Daoy (cell line): ENCODE results near the gene SRC. TPM values are rescaled to one million over a fixed set of nuclear protein-coding genes. Genes with fewer than 3 reads are reported as not detected.

Experiments
- DNase-seq: peaks from one replicate; pipeline ENCODE4 v3.0.0-alpha.2; 2015; ENCODE audit warnings: low read depth
- total RNA-seq: library from RNA; depleted of rRNA; stranded (reverse); fragments of >200 nt; shearing (Covaris generic); gene quantifications from 2 replicates; pipeline ENCODE4 v1.2.3, GENCODE V29; 2014

SRC gene
- total RNA-seq, 1 experiment from 2014 or later: 9.5 TPM

DNA sequence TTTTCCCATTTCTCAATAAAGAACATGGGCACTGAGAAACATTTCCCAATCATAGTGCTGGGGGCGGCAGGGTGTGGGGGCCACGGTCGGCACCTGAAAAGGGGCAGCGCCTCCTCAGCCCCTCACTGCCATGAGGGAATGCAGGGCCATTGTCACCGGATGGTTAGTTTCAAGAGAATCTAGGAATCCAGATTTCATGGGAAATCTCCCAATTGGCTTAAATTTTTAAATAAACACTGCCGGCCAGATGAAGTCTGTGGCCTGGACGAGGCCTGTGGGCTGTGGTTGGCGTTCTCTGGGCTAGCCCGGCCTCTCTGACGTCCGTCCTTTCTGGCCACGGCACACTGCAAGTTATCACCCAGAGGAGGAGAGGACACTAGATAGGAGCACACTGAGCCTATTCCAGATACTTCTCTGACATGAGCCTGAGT, 30.9 kb upstream of the SRC start:
- no peak for DNase-seq

DNA sequence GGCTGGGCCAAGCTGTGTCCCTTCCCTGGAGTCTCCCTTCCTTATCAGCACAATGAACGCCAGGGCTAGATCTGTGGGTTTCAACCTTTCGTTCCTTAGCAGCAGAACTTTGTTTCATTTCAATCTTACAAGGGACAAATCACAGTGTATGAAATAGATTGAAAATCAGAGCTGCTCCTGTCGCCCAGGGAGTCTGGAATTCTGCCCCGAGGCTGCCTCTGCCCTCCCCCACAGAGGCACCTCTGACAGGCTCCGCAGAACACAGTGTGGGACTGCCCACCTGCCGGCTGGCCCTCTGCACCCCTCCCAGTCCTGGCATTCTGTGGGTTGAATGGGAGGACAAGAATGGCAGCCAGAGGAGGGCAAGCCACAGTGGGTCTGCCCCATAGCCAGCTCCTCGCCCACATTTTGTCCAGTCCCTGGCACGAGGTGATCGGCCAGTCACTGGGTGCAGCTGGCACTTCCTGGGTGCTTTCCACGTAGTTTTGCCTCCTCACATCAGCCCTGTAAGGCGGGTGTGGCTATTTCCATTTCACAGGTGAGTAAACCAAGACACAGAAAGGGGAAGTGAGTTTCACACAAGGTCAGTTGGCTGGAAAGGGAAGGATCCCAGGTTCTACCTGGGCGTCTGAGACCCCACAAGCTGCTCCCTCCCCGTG, 30.4 kb upstream of the SRC start:
- DNase-seq: no peak

DNA sequence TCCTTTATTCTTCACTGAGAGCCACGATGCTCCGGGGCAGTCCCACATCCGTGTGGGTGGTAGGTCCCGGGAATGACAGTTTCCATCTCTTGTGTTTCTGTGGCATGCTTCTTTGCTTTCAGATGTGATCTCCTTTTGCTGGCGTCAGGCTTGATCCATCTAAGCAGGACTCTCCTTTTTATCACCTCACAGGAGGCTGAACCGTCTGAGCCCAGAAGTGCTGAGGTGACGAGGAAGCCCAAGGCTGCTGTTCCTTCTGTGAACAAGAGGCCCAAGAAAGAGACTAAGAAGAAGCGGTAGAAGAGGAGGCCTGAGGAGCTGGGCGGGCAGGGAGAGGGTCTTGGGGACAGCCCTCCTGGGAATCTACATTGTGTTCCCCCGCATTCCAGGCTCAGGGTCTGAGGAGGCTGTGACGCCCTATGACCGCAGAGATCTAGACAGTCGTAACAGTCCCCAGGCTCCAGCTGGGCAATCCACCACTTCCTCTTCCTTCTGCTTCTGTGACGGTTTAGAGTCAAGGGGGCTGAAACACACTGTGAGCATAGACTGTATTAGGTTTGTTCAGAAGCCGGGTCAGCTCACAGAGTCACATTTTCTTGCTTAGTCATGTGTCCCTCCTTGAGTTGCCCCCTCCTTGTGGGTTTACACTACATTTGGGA, 29.7 kb upstream of the SRC start:
- no peak for DNase-seq

DNA sequence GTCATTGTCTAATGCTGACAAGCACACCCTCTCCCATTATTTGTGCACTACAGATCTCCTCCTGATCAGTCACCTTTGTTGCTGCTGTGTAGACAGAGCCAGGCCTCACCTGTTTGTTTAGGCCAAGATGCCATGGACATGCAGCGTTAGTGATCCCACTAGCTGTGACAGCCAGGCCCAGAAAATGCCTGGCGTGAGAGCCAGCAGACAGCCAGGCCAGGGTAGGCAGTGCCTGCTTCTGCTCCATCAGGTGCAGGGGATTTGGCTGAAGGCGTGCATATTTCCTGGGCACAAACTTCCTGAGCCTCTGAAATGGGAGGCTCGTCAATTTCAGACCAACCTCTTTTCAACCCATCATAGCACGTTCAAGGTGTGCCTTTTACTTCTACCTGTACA, 29.2 kb upstream of the SRC start:
- DNase-seq: no peak

DNA sequence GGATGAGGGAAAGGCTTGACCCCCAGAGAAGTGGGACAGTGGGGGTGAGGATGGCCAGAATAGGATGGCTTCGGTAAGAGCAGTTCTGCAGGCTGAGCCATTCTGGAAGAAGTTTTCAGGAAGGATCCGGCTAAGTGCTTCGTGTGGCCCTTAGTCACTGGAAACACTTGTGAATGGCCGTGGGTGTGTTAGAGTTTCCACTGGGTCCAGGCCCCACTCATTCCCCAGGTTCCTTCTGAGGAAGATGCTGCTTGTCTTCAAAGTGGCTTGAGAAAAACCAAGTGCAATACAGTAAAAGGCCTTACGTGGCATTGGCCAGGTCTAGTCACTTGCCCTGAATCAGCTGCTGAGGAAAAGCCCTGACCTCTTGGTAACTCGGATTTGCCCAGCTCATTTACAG, 28.6 kb upstream of the SRC start:
- no peak for DNase-seq

DNA sequence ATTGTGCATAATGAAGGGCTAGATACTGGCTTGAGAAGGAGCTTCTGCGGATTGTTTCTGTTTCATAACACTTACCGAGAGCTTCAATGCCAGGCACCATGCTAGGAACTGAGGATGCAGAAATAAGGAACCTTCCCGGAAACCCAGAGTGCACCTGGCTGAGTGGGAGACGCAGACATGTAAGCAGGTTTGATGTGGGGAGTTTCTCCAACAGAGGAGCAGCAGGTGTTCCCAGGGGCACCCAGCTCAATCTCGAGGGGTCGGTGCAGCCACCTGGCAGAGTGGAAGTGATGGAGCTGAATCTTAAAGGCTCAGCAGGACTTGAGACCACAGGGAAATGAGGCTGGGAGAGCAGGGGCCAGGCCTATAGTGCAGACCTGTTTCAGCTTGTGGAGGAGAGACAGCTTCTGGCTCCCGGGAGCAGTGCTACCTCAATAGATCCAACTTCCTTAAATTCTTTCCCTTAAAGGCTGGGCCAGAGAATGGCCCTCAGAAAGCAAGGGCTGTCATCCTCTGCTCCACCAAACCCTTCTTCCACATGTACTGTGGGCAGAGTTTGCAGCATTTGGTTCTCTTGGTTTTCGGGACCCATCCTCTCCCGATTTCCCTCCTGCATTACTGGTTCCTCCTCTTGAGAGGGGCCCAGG, 27.8 kb upstream of the SRC start:
- no peak for DNase-seq

DNA sequence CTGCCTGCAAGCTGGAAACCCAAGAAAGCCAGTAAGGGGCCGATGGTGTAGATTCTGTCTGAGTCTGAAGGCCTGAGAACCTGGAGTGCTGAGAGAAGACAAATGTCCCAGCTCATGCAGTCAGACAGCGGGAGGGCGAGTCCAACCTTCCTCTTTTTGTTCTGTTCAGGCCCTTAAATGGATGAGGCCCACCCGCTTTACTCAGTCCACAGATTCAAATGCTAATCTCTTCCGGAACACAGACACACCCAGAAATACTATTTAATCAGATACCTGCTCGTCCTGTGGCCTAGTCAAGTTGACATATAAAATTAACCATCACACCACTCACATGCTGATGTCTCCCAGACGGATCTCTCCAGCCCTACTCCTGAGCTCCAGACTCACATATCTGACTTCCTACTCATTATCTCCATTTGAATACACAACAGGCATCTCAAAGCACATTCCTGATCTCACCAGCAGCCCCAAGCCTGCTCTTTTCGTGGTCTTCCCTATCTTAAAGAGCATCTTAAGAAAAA, 26.7 kb upstream of the SRC start:
- no peak for DNase-seq

DNA sequence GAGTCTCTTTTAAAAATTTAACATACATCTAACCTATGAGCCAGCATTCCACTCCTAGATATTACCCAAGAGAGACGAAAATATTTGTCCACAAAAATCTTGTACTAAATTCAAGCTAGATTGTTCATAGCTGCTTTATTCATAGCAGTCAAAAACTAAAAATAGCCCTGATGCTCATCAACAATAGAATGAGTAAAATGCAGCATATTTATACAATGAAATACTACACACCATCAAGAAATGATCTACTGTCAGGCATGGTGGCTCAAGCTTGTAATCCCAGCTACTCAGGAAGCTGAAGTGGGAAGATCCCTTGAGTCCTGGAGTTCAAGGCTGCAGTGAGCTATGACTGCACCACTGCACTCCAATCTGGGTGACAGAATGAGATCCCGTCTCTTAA, 22.0 kb upstream of the SRC start:
- DNase-seq: no peak

DNA sequence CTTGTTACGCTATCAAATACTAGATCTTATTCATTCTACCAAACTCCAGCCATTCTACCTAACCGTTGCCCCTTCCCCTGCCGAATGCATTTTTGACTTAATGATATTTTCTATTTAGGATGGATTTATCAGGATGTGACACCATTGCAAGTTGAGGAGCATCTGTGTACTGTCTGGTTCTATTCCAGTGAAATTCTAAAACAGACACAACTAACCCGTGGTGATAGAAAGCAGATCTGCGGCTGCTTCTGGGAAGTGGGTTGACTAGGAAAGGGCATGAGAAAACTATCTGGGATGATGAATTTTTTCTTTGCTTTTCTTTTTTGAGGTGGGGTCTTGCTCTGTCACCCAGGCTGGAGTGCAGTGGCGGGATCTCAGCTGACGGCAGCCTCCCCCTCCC, 20.7 kb upstream of the SRC start:
- no peak for DNase-seq

DNA sequence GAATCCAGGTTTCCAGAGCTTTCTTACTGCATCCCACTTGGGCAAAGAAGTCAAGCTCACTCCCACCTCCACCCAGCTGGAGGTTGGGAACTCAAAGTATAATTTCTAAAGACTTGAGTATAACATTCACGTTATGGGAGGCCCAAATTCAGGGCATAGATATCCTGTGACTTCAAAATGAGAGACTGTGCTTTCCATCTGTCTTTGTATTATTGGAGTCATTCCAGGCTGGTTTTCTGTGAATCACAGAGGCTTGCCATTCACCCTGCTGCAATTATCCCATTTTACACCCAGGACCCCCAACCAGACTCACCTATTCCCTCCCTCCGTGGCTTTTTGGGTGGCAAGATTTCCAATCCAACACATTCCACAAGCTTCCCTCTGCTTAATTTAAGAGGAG, 19.3 kb upstream of the SRC start:
- DNase-seq: no peak

DNA sequence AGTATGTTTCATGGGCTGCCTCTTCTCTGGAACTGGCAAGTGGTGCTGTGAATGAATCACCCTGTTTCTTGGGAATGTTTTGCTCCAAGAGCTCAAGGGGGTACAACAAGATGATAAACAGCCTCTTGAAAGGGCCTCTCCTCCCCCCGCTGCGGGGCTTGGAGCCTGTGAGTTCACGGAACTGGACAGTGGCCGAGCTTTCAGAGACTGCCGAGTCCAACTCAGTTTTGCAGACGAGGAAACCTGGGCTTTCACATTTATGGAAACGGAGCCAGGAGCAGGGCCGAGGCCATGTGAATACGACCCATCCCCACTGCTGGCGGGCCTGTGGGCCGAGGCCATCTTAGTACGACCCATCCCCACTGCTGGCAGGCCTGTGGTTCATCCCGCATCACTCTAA, 18.2 kb upstream of the SRC start:
- no peak for DNase-seq

DNA sequence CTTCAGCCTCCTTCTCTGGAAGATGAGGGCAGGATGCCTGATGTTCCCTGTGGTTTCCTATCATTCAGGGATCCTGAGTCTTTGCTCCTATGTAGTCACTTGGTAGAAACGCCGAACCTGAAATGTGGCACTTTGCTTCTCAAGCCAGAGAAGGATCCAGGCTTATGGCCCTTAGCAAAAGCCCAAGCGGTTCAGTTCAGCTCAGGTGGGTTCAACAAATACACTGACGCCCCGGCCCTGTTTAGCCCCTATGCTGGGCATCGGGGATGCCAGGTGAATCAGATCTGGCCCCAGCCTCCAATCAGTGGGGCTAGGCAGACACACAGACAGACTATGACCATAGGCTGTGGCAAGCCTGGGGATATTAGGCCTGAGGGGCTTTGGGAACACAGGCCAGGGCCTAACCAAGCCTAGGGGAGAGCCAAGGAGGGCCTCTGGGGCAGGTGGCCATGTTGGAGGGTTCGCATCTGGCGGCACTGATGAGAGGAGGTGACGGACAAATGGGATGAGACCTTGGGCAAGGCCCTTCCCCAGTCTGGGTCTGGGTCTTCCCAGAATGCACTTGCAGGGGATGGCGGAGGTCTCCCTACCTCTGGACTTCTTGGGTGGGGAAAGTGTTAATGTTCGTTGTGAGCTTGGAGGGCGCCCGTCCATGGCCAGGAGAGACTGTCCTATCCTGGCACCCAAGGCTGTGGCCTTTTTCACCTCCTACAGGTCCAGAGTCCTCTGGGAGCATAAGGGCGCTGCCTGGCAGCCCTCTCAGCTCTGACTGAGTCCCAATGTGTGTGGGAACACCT, 17.6 kb upstream of the SRC start:
- DNase-seq: no peak

DNA sequence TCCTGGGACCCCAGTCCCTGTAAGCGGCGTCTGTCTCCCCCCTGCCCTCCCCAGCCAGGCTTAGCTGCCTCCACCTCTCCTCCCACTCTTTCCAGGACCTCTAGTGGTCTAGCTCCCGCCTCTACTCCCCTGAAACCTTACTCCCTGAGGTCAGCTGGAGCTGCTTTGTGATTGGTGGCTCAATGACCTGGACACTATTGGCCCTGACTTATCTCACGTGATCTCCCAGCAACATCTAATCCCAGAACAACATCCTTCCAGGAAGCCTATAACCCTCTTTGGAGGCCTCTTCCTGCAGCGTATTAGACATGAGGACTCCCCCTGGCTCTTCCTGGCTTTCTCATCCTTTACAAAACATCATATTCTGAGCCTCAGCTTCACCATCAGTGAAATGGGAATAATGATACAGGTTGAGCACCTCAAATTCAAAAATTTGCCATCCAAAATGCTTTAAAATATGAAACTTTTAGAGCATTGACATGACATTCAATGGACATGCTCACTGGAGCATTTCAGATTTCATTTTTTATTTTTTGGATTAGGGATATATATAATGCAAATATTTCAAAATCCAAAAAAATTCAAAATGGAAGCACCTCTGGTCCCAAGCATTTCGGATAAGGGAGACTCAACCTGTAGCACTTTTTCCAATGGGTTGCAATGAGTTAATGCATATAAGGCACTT, 16.3 kb upstream of the SRC start:
- DNase-seq: no peak

DNA sequence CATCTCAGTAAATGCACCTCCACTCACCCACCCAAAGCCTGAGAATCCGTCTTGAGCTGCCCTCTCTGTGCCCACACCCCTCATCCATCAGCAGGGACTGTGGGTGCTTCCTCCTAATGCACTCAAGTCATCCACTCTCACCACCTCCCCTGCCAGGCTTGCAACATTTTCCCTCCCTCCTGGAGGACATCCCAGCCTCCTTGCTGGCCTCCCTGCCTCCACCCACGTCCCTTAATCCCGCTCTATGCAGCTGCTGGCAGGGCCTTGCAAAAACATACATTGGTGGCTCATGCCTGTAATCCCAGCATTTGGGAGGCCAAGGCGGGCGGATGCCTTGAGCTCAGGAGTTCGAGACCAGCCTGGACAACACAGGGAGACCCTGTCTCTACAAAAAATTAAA, 15.6 kb upstream of the SRC start:
- DNase-seq: no peak

DNA sequence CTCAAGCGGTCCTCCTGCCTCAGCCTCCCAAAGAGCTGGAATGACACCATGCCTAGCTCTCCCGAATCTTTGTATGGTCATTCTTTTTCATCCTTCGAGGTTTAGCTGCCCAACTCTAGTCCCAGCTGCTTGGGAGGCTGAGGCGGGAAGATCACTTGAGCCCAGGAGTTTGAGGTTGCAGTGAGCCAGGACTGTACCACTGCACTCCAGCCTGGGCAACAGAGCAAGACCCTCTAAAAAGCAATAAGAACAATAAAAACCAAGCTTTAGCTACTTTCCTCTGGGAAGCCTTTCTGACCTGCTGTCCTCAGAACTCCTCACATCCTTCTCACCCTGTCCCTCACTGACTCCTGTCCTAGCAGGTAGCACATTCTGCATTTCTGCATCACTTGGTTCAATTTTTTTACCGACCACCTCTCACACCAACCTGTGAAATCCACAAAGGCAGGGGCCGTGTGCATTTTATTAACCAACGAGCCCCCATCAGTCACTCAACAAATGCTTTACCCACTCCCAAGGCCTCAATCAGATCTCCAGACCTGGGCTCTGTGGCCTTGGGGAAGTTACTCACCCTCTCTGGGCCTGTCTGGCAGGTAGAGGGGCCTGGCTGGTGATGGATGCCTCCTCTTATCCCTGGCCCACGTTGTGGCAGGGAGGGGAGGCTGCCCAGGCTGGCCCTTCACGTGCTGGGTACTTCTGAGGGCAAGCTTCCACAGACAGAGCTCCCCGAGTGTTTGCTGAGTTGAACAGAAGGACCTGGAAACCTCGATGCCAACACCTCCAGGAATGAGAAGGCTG, 14.7 kb upstream of the SRC start:
- no peak for DNase-seq

DNA sequence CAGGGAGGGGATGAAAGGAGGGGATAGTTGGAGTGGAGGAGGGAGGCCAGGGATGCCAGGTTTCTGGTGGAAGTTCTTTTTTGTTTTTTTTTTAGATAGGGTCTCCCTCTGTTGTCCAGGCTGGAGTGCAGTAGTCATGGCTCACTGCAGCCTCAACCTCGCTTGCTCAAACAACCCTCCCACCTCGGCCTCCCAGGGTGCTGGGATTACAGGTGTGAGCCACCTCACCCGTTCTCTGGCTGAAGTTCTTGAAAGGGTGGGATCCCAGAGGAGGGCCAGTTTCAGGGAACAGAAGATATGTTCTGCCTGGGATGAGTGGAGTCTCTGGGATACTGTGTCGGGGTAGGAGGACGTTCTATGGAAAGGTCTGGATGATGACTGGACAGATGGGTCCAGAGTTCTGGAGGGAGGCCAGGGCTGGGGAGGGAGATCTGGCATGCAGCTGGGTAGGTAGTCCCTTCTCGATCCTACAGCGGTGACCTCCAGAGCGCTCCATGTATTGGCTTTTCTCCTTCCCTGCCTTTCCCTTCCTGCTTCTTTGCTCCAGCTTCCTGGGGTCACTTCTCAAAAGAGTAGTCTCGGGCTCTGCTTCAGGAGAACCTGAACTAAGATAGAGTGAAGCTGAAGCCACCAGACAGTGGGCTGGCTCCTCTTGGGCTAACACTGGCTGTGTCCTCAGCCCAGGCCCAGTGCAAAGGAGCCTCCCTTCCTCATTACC, 12.7 kb upstream of the SRC start:
- DNase-seq: no peak

DNA sequence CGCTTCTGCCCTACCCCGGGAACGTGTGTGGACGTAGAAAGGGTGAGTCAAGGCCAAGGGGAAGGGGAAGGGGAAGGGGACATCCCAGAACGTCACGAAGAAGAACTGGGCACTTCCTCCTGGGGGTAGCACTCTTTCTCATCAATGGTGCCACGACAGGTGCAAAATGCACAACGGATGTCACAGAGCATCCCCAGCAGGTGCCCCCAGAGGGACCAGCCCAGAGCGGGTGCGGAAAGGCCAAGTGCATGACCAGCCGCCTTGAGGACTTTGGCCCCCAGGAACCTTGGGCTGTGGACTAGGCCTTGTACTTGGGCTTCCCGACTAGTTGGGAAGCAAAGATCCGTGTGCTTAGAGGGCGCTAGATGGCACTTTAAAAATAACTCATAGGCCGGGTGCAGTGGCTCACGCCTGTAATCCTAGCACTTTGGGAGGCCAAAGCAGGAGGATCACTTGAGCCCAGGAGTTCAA, 12.1 kb upstream of the SRC start:
- DNase-seq: no peak

DNA sequence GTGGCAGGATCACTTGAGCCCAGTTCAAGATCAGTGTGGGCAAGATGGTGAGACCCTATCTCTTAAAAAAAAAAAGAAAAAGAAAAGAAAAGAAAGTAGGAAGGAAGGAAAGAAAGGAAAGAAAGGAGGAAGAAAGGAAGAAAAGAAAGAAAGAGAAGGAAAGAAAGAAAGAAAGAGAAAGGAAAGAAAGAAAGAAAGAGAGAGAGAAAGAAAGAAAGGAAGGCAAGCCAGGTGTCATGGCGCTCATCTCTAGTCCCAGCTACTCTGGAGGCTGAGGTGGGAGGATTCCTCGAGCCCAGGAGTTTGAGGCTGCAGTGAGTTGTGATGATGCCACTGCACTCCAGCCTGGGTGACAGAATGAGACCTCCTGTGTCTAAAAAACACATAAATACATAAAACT, 11.5 kb upstream of the SRC start:
- no peak for DNase-seq

DNA sequence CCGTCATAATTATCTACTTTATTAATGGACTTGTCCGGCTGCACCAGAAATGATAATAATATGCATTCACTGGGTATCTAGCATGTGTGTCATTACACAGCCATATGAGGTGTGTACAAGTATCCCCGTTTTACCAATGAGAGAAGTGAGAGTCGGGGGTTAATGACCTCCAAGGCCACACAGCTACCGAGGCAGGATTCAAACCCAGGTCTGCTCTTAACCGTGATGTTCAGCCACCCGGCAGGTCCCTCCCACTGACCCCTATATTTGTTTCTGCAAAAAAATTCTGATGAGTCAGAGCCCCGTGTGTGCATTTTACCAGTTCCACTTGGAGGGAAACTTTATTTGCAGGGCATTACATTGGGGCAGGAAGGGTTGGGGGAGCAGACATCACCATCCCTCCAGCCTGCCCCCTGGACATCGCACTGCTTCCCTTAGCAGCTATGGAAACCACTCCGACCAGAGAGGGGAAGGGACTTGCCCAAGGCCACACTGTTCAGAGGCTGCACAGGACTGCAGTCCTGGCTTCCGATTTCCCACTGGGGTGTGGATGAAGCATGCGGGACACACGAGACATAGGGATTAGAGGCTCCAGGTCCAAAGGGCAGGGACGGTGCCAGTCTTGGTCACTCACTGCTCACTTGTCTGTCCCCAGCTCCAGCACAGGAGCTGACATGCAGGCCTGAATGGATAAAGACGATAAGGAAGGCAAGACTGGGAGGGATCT, 10.1 kb upstream of the SRC start:
- no peak for DNase-seq
